Tibial artery (tissue), 4 donors: ENCODE data around the gene ADCK1.

Experiments
- DNase-seq, 2 donors: peaks; one replicate each; pipeline ENCODE4 v3.0.0-alpha.2; 2019
- H3K27ac ChIP-seq, 2 donors: fragments of 200-600 bp; sonication (generic) in 1 of 2; 1 replicate in 1 of 2; 2 replicates in 1 of 2; pipeline ENCODE4 v1.5.1; 2018 to 2019; ENCODE audit warnings: mild to moderate bottlenecking in 1 of 2
- H3K27me3 ChIP-seq, 2 donors: fragments of 200-600 bp; sonication (generic) in 1 of 2; one replicate each; pipeline versions ENCODE4 v1.5.1 to v1.6.0; 2016 to 2019
- H3K36me3 ChIP-seq, 3 donors: fragments of 200-600 bp; sonication (generic) in 2 of 3; one replicate each; pipeline ENCODE4 v1.5.1; 2016 to 2019; ENCODE audit warnings: mild to moderate bottlenecking in 2 of 3
- H3K4me1 ChIP-seq, 4 donors: fragments of 200-600 bp; sonication (generic) in 2 of 4; 1 replicate in 3 of 4; 2 replicates in 1 of 4; pipeline ENCODE4 v1.5.1; 2016 to 2019
- H3K4me3 ChIP-seq, 2 donors: fragments of 200-600 bp; sonication (generic) in 1 of 2; 1 replicate in 1 of 2; 2 replicates in 1 of 2; pipeline ENCODE4 v1.5.1; 2018 to 2019; ENCODE audit warnings: mild to moderate bottlenecking in 2 of 2
- H3K9me3 ChIP-seq, 3 donors: fragments of 200-600 bp; sonication (generic) in 1 of 3; one replicate each; pipeline ENCODE4 v1.5.1; 2016 to 2019
- intact Hi-C: fragments of 100-400 bp; cut with DNase I; formaldehyde crosslinking; loops from one replicate; pipeline ENCODE4 v1.15.0; 2023; ENCODE audit warnings: low total_unique reads
- TF ChIP-seq, protein P1 (sequence below), 2 experiments: fragments of 200-600 bp in 1 of 2; fragments of 450-650 bp in 1 of 2; IDR thresholded peaks; one replicate each; pipeline ENCODE4 v1.5.1; 2017 to 2019; ENCODE audit warnings: antibody characterized with exemption in 2 of 2, mild to moderate bottlenecking in 1 of 2, moderate library complexity in 1 of 2

The ADCK1 gene

DNA sequence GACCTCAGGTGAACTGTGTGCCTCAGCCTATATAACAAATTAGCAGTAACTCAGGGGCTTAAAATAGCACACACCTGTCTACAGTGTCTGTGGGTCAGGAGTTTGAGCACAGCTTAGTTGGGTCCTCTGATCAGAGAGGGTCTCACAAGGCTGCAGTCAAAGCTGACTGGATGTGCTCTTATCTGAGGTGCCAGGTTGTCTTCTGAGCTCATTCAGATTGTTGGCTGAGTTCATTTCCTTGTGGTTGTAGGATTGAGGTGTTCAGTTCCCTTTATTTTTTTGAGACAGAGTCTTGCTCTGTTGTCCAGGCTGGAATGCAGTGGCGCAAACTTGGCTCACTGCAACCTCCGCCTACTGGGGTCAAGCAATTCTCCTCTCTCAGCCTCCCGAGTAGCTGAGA lies 164.7 kb downstream of the ADCK1 start:
- intact Hi-C loops, result no loop called here
- peaks cover 0 to 25% of the 10 kb centered on the region in 2 donors for H3K27me3 ChIP-seq
- H3K9me3 ChIP-seq, result no peaks in the 10 kb centered on the region
- no peak overlapping the region for H3K4me3 ChIP-seq
- H3K27ac ChIP-seq, result no peak overlapping the region
- H3K36me3 ChIP-seq, result no peaks in the 10 kb centered on the region
- TF ChIP-seq, protein P1, sequence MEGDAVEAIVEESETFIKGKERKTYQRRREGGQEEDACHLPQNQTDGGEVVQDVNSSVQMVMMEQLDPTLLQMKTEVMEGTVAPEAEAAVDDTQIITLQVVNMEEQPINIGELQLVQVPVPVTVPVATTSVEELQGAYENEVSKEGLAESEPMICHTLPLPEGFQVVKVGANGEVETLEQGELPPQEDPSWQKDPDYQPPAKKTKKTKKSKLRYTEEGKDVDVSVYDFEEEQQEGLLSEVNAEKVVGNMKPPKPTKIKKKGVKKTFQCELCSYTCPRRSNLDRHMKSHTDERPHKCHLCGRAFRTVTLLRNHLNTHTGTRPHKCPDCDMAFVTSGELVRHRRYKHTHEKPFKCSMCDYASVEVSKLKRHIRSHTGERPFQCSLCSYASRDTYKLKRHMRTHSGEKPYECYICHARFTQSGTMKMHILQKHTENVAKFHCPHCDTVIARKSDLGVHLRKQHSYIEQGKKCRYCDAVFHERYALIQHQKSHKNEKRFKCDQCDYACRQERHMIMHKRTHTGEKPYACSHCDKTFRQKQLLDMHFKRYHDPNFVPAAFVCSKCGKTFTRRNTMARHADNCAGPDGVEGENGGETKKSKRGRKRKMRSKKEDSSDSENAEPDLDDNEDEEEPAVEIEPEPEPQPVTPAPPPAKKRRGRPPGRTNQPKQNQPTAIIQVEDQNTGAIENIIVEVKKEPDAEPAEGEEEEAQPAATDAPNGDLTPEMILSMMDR (IDR thresholded peaks at IDR 0.05), result no peak
- no peak for DNase-seq
- peaks cover 0 to 7% (median 3%) of the 10 kb centered on the region in 4 donors for H3K4me1 ChIP-seq

DNA sequence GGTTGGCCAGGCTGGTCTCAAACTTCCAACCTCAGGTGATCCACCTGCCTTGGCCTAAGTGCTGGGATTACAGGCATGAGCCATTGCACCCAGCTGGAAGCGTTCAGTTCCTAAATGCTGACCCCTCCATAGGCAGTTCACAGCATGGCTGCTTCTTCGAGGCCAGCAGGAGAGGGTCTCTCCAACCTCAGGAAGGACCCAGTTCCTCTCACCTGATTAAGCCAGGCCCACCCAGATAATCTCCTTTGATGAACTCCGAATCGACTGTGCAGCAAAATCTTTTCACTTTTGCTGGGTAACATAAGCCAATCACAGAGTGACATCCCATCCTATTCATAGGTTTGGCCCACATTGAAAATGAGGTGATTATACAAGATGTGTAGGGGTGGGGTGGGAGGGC lies 165.1 kb downstream of the ADCK1 start:
- no peak for DNase-seq
- intact Hi-C loops, result no loop called here
- no peak overlapping the region for H3K27ac ChIP-seq
- peaks cover 0 to 25% of the 10 kb centered on the region in 2 donors for H3K27me3 ChIP-seq
- H3K36me3 ChIP-seq, result no peaks in the 10 kb centered on the region
- no peaks in the 10 kb centered on the region for H3K9me3 ChIP-seq
- H3K4me3 ChIP-seq, result no peak overlapping the region
- peaks cover 0 to 7% (median 3%) of the 10 kb centered on the region in 4 donors for H3K4me1 ChIP-seq
- TF ChIP-seq, protein P1 (IDR thresholded peaks at IDR 0.05), result no peak

DNA sequence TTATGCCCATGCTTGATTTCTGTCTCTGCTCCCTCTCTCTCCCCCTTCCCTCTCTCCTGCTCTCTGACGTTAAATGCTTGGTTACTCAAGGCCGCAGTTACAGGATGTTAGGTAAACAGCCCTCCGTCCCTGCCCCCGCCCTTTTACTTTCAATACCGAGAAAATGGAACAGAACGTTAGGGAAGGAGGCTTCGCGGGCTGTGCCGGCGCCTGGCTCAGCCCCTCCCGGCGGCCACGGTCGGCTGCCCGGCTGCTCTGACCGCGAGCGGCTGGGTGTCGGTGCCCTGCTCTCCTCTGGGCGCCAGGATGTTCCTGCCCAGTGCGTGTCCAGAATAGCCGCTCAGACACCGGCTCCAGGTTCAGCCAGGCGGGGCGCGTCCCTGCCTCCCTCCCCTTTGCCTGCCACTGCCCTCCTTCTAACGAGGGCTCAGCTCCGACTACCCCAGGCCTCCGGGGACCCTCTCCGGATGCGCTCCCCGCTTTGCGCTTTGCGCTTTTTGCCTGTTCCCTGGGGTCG lies 166.1 kb downstream of the ADCK1 start:
- no peaks in the 10 kb centered on the region for H3K36me3 ChIP-seq

DNA sequence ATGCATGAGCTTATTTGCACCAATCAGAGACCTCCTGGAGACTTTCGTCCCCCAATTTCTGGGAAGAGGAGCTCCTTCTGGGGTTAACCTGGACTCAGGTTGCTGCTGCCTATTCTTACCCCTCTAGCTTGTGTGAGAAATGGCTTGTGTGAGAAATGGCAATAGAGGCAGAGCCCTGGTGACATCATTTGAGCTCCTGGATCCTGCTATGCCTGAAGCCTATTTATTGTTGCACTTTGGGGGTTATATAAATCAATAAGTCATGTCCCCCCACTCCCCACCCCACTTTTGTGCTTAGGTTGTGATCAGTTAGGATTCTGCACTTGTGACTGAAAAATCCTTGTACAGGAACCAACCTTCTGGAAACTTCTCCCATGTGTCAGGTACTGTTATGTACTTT lies 167.2 kb downstream of the ADCK1 start:
- intact Hi-C loops, result no loop called here
- TF ChIP-seq, protein P1 (IDR thresholded peaks at IDR 0.05), result no peak
- H3K27ac ChIP-seq, result no peak overlapping the region
- no peaks in the 10 kb centered on the region for H3K9me3 ChIP-seq
- H3K4me3 ChIP-seq, result no peak overlapping the region
- DNase-seq, result no peak
- peaks cover 0 to 7% (median 3%) of the 10 kb centered on the region in 4 donors for H3K4me1 ChIP-seq
- no peaks in the 10 kb centered on the region for H3K36me3 ChIP-seq
- peaks cover 0 to 25% of the 10 kb centered on the region in 2 donors for H3K27me3 ChIP-seq

More for the DNA sequence above, 166.1 kb downstream of the ADCK1 start:
- TF ChIP-seq, protein P1 (IDR thresholded peaks at IDR 0.05), result no peak
- no peak overlapping the region for H3K27ac ChIP-seq
- H3K27me3 ChIP-seq, result peaks cover 0 to 25% of the 10 kb centered on the region in 2 donors
- intact Hi-C loops, result no loop called here
- H3K4me3 ChIP-seq, result peak overlapping the region in 1 of 2 donors; percentile 34
- H3K9me3 ChIP-seq, result no peaks in the 10 kb centered on the region
- peaks cover 0 to 7% (median 3%) of the 10 kb centered on the region in 4 donors for H3K4me1 ChIP-seq
- DNase-seq, result no peak

DNA sequence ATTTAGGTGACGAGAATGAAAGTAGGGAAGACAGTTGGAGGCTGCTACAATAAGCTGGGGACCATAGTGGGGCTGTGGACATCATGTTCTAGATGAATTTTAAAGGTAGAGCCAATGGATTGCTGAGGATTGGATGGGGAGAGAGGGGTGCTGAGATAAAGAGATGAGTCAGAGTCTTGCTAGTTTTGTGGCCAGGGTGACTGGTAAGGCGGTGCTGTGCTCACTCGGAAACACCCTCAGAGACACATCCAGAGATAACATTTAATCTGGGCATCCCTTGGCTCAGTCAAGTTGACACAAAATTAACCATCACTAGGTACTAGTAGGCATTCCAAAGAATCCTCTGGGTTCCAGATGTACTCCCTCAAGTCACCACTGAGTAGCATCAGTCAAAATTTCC lies 170.7 kb downstream of the ADCK1 start:
- Histone ChIP-seq H3K4me3 (no peak overlapping the region), H3K9me3 (no peaks in the 10 kb centered on the region), H3K36me3 (no peaks in the 10 kb centered on the region), H3K4me1 (peaks cover 0 to 6% (median 3%) of the 10 kb centered on the region in 4 donors), H3K27ac (no peak overlapping the region), H3K27me3 (peaks cover 0 to 14% of the 10 kb centered on the region in 2 donors)
- intact Hi-C loops, result no loop called here
- TF ChIP-seq, protein P1 (IDR thresholded peaks at IDR 0.05), result no peak
- no peak for DNase-seq

DNA sequence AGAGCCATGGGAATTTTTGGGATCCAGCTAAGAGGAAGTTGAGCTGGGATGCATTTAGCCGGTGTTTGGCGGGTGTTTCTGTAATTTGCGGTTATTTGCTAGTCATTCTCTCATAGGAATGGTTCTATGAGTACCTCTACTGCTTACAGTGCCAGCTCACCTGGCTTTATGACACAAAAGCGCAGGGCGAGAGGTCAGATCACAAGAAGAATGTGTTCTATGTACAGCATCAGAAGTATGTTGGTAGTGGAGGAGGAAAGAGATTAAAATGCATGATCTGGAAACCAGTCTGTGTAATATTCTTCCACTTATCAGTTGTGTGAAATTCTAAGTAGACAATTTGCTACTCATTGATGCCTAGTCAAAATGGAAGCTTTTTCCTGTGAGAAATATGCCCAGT lies 173.3 kb downstream of the ADCK1 start:
- H3K27me3 ChIP-seq, result no peaks in the 10 kb centered on the region
- H3K27ac ChIP-seq, result no peak overlapping the region
- no peak overlapping the region for H3K4me3 ChIP-seq

More for the DNA sequence above, 173.3 kb downstream of the ADCK1 start:
- Histone ChIP-seq H3K36me3 (no peaks in the 10 kb centered on the region), H3K9me3 (no peaks in the 10 kb centered on the region), H3K4me1 (no peaks in the 10 kb centered on the region)
- TF ChIP-seq, protein P1 (IDR thresholded peaks at IDR 0.05), result no peak
- DNase-seq, result no peak
- intact Hi-C loops, result no loop called here
